SU-DHL-6 (cell line): ENCODE data around the gene TDP2.

ENCODE experiments used
- H2AFZ ChIP-seq: fragments of 200-600 bp; sonication (generic); 2 replicates; pipeline ENCODE4 v1.6.1; 2014; ENCODE audit warnings: low read depth, mild to moderate bottlenecking, moderate library complexity, mixed read lengths, antibody characterized with exemption, low read length; ENCODE audit not compliant: severe bottlenecking
- H3F3A ChIP-seq: fragments of 200-600 bp; shearing (Covaris generic); 2 replicates; pipeline ENCODE4 v1.6.0; 2016; ENCODE audit warnings: antibody characterized with exemption, mild to moderate bottlenecking; ENCODE audit not compliant: insufficient read depth
- H3K27ac ChIP-seq: fragments of 200-600 bp; sonication (generic); 2 replicates; pipeline ENCODE4 v1.5.1; 2016; ENCODE audit warnings: low read depth, mild to moderate bottlenecking, low read length, moderate library complexity, mixed read lengths
- H3K27me3 ChIP-seq: fragments of 200-600 bp; sonication (generic), shearing (Covaris generic); 2 replicates; pipeline ENCODE4 v1.6.0; 2014; ENCODE audit warnings: mild to moderate bottlenecking, low read length
- H3K36me3 ChIP-seq: fragments of 200-600 bp; sonication (generic); 2 replicates; pipeline ENCODE4 v1.6.1; 2014; ENCODE audit warnings: mild to moderate bottlenecking, low read length, mixed read lengths
- H3K4me2 ChIP-seq: fragments of 300-600, 200-600 bp; shearing (Covaris generic), sonication (generic); 2 replicates; pipeline ENCODE4 v1.6.0; 2014; ENCODE audit warnings: low read length, low read depth, mild to moderate bottlenecking; ENCODE audit not compliant: poor library complexity, severe bottlenecking
- H3K4me3 ChIP-seq: fragments of 200-600 bp; sonication (generic); 2 replicates; pipeline ENCODE4 v1.5.1; 2014; ENCODE audit warnings: antibody characterized with exemption, low read length, mild to moderate bottlenecking, mixed read lengths; ENCODE audit not compliant: insufficient read depth, poor library complexity, severe bottlenecking
- H3K79me2 ChIP-seq: fragments of 200-600 bp; sonication (generic); 2 replicates; pipeline ENCODE4 v1.6.1; 2014; ENCODE audit warnings: mild to moderate bottlenecking, low read length, moderate library complexity; ENCODE audit not compliant: insufficient read depth
- H3K9ac ChIP-seq: fragments of 200-600 bp; sonication (generic); 2 replicates; pipeline ENCODE4 v1.7.0; 2014; ENCODE audit warnings: mild to moderate bottlenecking, low read length
- H3K9me2 ChIP-seq: fragments of 200-600 bp; sonication (generic); replicated peaks from 2 replicates; pipeline ENCODE4 v1.6.1; 2014; ENCODE audit warnings: low read length; ENCODE audit not compliant: insufficient read depth
- H3K9me3 ChIP-seq: fragments of 200-600 bp; sonication (generic); 2 replicates; pipeline ENCODE4 v1.6.1; 2014; ENCODE audit warnings: low read length, mixed read lengths; ENCODE audit not compliant: insufficient read depth
- H4K20me1 ChIP-seq: fragments of 200-600 bp; sonication (generic); 2 replicates; pipeline ENCODE4 v1.6.1; 2014; ENCODE audit warnings: low read depth, mild to moderate bottlenecking, antibody characterized with exemption, low read length, moderate library complexity, mixed read lengths
- EZH2phosphoT487 ChIP-seq: fragments of 200-600 bp; sonication (generic), shearing (Covaris generic); conservative IDR thresholded peaks from 2 replicates; pipeline ENCODE4 v1.6.1; 2018; ENCODE audit warnings: mild to moderate bottlenecking, antibody characterized with exemption, low read length, moderate library complexity, mixed read lengths
- TF ChIP-seq, protein P1 (sequence below): fragments of 200-600 bp; sonication (generic); IDR thresholded peaks from one replicate; pipeline ENCODE4 v1.5.1; 2017; ENCODE audit warnings: antibody characterized with exemption, mild to moderate bottlenecking, low read length, moderate library complexity; ENCODE audit not compliant: insufficient read depth, poor library complexity, severe bottlenecking

TDP2 gene

DNA sequence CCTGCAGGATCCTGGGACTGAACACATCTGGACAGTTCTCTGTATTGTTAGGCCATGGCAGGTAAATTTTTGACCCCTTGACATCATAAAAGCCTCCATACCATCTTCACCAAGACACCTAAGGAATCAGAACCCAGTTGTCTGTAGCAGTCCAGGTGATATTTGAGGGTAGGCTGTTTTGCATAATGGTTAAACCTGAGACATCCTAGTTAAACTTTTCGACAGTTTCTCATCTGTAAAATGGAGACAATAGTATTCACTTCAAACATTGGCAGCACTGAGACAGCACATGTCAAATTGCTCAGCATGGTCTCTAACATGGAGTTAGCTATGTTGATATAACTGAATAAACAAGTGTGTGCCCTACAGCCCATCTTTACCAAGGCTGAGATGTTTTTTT, 27.5 kb upstream of the TDP2 start:
- Histone ChIP-seq H3K79me2 (no peaks in the 10 kb centered on the region), H3K9me3 (no peaks in the 10 kb centered on the region), H3K9me2 (no peaks in the 10 kb centered on the region), H2AFZ (no peak overlapping the region), H3K27ac (no peak overlapping the region), H3F3A (peaks cover 18% of the 10 kb centered on the region), H3K36me3 (no peaks in the 10 kb centered on the region), H3K27me3 (no peaks in the 10 kb centered on the region), H4K20me1 (no peaks in the 10 kb centered on the region), H3K4me2 (no peak overlapping the region), H3K9ac (no peak overlapping the region), H3K4me3 (no peak overlapping the region)
- no peak for TF ChIP-seq EZH2phosphoT487
- TF ChIP-seq, protein P1, sequence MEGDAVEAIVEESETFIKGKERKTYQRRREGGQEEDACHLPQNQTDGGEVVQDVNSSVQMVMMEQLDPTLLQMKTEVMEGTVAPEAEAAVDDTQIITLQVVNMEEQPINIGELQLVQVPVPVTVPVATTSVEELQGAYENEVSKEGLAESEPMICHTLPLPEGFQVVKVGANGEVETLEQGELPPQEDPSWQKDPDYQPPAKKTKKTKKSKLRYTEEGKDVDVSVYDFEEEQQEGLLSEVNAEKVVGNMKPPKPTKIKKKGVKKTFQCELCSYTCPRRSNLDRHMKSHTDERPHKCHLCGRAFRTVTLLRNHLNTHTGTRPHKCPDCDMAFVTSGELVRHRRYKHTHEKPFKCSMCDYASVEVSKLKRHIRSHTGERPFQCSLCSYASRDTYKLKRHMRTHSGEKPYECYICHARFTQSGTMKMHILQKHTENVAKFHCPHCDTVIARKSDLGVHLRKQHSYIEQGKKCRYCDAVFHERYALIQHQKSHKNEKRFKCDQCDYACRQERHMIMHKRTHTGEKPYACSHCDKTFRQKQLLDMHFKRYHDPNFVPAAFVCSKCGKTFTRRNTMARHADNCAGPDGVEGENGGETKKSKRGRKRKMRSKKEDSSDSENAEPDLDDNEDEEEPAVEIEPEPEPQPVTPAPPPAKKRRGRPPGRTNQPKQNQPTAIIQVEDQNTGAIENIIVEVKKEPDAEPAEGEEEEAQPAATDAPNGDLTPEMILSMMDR: no peak

DNA sequence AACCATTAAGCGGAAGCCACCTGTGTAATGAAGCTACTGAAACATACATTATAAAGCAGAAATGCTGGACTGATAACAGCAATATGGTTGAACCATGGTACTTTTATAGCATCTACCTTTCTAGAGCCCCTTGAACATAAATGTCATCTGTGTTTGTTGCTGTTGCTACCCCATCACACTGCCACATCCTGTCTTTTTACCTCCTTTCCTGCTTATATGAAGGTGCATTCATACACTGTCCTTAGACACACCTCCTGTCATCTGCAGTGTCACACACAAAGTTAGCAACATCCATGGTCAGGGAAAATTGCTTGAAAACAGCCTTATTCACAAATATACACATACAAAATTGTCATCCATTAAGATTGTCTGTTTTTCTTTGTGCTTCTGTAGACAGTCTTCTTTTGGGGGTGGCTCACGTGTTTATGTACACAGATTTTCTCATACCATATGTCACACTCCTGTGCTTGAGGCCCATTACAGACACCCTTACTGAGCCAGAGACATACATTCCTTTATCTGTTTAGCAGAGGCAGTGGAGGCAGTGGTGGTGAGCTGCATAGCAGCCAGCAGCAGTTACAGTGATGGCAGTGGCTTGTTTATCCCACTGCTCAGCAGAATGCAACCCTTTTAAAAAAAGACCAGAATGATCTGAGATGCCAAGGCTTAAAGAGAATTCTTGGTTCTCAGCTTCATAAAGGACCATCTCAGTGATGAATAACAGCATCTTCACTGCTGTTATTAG, 26.3 kb upstream of the TDP2 start:
- Histone ChIP-seq H3K9ac (no peak overlapping the region), H3K9me2 (no peaks in the 10 kb centered on the region), H4K20me1 (no peaks in the 10 kb centered on the region), H3K9me3 (no peaks in the 10 kb centered on the region), H3K27me3 (no peaks in the 10 kb centered on the region), H3F3A (peaks cover 17% of the 10 kb centered on the region), H3K4me3 (no peak overlapping the region), H3K27ac (no peak overlapping the region), H3K36me3 (no peaks in the 10 kb centered on the region), H3K4me2 (no peak overlapping the region), H3K79me2 (no peaks in the 10 kb centered on the region), H2AFZ (no peak overlapping the region)
- TF ChIP-seq, protein P1: no peak
- TF ChIP-seq EZH2phosphoT487: no peak

DNA sequence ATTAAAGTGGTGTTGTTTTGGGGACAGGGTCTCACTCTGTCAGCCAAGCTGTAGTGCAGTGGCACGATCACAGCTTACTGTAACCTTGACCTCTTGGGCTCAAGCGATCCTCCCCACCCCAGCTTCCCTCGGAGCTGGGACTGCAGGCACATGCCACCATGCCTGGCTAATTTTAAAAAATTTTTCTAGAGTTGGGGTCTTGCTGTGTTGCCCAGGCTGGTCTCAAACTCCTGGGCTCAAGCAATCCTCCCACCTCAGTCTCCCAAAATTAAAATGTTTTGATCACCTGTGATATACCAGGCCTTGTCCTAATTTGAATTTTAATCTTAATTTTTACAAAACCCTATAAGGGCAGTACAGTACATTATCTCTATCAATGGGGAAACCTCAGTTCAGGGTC, 25.7 kb upstream of the TDP2 start:
- no peaks in the 10 kb centered on the region for H3K36me3 ChIP-seq
- peaks cover 11% of the 10 kb centered on the region; the same call in 1 of the 2 replicates for H3F3A ChIP-seq
- no peaks in the 10 kb centered on the region for H3K79me2 ChIP-seq
- no peaks in the 10 kb centered on the region for H3K27me3 ChIP-seq
- H4K20me1 ChIP-seq: no peaks in the 10 kb centered on the region
- H3K4me3 ChIP-seq: no peak overlapping the region
- H2AFZ ChIP-seq: no peak overlapping the region
- H3K9me3 ChIP-seq: no peaks in the 10 kb centered on the region
- no peaks in the 10 kb centered on the region for H3K9me2 ChIP-seq
- TF ChIP-seq EZH2phosphoT487: no peak
- TF ChIP-seq, protein P1: no peak
- H3K4me2 ChIP-seq: no peak overlapping the region
- H3K9ac ChIP-seq: no peak overlapping the region
- H3K27ac ChIP-seq: no peak overlapping the region
